ENCODE measurements around the gene STK17A. TPM values are rescaled to one million over a fixed set of nuclear protein-coding genes. Genes with fewer than 3 reads are reported as not detected.

STK17A gene
- total RNA-seq = 46.4 and 47.4 TPM in 2 replicates

- intact Hi-C loops (cut with micrococcal nuclease) = loop anchor here (1.0 to 5.0 kb wide), 8 partner anchors 118 to 650 kb away; partner anchors contain the start of genes COA1, MRPL32, MRPS24 and PSMA2
These were observed at the start of gene STK17A for GRCh38 chr7:43582503-43583423. STK17A (plus strand) TSS chr7:43583108; CDS start chr7:43583244, 136 bp downstream.

DNA sequence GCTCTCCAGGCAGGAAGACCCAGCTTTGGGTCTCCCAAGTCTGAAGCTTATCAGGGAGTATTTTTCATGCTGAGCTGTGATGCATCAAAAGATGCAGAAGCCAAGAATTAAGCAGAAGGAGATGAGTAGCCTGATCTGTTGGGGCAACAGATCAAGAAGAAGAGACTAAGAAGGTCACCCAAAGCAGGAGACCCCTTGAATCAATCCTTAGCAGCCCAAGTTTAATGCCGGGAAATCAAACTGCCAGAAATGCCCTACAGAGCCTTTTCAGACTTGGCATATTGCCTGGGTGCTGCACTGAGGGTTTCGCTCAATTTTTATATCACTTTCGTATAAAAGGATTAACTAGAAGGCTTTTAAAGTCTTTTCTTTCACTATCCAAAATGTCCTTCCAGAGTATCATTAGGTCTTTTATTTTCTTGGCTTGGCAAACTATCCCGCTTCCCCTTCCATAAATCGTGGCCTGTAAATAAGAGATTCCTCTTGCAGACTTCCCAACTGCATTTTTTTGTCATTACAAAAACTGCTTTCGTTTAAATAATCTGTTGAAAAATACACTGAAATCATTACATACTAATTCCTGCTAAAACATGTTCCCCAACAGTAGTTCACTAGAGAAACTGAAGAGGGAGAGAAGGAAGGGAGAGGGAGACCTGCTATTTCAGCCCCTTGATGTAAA lies 49.0 kb upstream of the STK17A start:
- intact Hi-C loops (cut with micrococcal nuclease) = no loop called here

DNA sequence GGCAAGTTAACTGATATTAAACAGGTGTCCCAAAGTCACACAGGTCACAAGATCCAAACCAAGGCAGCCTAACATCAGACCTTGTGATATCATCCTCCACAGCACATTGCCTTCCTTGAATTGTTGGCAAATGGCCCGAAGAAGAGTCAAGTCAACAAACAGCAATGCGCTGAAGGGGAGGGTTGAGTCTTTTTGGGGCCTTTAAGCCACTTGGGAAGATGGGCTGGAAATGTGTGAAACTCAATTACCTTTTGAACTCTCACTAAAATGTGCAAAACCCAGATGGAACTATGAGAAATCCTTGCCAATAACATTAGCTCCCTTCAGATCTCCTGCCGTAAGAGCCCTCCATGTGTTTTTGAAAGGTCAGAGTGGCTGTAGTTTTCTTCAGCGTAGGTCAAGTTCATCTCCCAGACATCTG lies 47.9 kb upstream of the STK17A start:
- intact Hi-C loops (cut with micrococcal nuclease) = no loop called here

- intact Hi-C loops (cut with micrococcal nuclease) = no loop called here
These were observed 46.9 kb upstream of the STK17A start for GRCh38 chr7:43535810-43536585.

DNA sequence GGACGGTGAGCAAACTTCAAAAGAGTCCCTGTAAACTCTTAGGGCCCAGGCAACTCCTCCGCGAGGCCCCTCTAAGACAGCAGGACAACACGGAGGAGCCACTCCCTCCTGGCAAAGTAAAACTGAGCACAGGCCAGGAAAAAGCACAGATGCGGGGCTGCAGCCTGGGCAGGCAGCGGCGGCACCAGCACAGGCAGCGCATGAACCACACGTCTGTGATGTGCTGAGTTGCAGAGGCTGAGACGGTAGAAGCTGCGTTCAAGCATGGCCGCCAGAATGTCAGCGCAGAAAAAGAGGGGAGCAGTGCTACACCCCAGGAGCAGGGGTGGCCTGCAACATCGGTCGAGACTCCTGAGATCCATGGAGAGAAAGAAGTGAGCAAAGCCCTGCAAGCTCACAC lies 46.1 kb upstream of the STK17A start:
- intact Hi-C loops (cut with micrococcal nuclease) = no loop called here

- intact Hi-C loops (cut with micrococcal nuclease) = no loop called here
These were observed 45.0 kb upstream of the STK17A start for GRCh38 chr7:43537765-43538403.

DNA sequence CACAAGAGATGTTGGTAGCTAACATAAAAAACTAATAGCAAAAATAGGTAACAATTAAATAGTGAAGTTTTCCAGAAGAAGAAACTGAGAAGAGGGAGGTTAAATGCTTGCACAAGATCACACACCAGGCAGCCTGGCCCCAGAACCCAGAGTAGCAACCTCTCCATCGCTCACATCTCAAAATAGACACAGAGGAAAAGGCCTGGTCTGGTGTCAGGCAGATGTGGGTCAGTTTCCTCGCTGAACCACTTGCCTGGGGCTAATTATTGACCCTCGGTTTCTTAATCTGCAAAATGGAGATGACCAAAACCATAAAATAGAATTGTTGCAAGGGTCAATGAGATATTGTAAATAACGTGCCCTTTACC lies 44.5 kb upstream of the STK17A start:
- intact Hi-C loops (cut with micrococcal nuclease) = no loop called here

- intact Hi-C loops (cut with micrococcal nuclease) = no loop called here
These were observed 42.4 kb upstream of the STK17A start for GRCh38 chr7:43540471-43540870.

- intact Hi-C loops (cut with micrococcal nuclease) = no loop called here
These were observed 40.2 kb upstream of the STK17A start for GRCh38 chr7:43542716-43543115.

DNA sequence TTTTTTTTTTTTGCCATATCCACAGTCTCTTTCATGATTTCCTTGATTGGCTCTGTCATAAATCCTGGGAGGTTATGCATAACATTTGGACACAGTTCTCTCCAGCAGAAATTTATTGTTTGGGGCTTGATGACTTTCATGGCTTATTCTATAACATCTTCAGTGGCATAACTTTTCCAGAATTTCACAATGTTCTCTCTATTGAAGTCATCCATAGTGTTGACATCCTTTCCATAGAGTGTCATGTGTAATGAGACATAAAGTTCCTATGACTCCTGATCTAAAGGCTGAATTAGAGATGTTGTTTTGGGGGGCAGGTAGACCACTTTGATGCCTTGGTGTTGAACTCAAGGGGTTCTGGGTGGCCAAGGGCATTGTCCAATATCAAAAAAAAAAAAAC lies 36.7 kb upstream of the STK17A start:
- intact Hi-C loops (cut with micrococcal nuclease) = no loop called here

DNA sequence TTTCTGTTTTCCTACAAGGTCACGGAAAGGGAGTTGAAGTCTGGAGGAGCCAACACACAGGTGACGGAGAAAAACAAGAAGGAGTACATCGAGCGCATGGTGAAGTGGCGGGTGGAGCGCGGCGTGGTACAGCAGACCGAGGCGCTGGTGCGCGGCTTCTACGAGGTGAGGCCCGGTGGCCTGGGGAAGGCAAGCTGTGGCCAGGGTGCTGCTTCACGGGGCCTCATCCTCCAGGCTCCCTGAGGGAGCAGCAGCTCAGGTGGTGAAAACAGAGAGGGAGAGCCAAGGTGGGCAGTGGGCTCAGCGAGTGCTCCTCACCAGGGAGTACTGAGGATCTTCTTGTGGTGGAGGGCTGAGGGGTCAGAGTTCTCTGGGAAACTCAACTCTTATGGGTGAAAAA lies 32.5 kb upstream of the STK17A start:
- intact Hi-C loops (cut with micrococcal nuclease) = no loop called here

- intact Hi-C loops (cut with micrococcal nuclease) = no loop called here
These were observed 30.8 kb upstream of the STK17A start for GRCh38 chr7:43552122-43552521.

- intact Hi-C loops (cut with micrococcal nuclease) = no loop called here
These were observed 28.9 kb upstream of the STK17A start for GRCh38 chr7:43553999-43554398.

DNA sequence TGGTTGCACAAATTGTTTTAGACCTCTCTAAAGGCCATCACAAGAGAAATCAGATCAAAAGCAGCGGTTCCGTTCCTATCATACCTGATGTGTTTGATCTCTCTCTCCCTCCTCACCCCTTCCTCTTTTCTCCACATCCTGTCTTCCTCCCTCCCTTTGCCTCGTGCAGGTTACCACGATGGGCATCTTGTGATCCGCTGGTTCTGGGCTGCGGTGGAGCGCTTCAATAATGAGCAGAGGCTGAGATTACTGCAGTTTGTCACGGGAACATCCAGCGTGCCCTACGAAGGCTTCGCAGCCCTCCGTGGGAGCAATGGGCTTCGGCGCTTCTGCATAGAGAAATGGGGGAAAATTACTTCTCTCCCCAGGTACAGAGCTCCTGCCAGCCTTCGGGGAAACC lies 28.5 kb upstream of the STK17A start:
- intact Hi-C loops (cut with micrococcal nuclease) = no loop called here

DNA sequence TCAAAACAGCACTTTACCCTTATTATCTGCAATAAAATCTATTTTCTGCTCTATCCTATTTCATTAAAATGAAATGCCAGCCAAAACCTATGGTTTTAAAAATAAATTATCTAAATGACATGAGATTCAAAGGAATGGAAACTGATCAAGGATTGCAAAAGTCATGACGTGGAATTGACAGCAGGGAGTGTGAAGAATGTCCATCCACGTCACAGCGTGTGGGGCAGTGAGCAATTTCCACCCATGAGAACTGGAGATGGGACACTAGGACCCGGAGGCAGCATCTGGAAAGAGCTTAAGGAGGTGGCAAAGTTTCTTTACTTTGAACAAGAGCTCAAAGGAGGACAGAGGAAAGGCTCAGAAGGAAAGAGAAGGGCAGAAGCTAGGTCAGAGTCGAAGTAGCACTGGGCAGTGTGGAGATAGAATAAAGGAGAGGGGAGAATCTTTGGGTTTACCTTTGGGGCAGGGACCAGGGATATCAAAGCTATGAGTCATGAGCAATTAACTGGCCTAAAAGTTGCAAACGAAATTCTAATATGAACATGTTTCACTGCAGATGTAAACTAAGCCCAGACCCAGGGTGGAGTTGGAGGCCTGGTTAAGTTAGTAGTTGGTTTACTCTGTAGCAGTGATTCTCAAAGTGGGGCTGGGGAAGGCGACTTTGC lies 24.9 kb upstream of the STK17A start:
- intact Hi-C loops (cut with micrococcal nuclease) = no loop called here

- intact Hi-C loops (cut with micrococcal nuclease) = no loop called here
These were observed 23.6 kb upstream of the STK17A start for GRCh38 chr7:43559171-43559945.

DNA sequence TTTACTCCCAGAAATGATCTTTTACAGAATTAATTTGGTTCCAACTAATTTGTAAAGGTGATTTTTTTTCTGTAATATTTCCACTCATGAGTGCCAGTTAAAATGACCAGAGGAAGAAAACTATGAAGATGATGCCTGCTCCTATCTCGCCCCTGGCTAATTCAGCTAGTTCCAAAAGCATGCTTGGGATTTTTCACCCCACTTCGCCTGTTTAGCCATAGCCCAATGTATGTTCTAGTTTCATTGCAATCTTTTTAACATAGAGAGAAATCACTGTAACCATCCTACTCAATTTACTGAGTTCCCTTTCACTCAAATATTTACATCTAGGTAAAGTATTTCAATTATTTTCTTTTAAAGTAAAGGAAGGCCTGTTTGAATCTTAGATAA lies 23.0 kb upstream of the STK17A start:
- intact Hi-C loops (cut with micrococcal nuclease) = no loop called here

GRCh38 chr7:43560742-43561330 lies 22.1 kb upstream of the STK17A start:
- intact Hi-C loops (cut with micrococcal nuclease) = no loop called here

- intact Hi-C loops (cut with micrococcal nuclease) = no loop called here
These were observed 20.5 kb upstream of the STK17A start for GRCh38 chr7:43562383-43562782.

GRCh38 chr7:43565786-43566185 lies 17.1 kb upstream of the STK17A start:
- intact Hi-C loops (cut with micrococcal nuclease) = no loop called here

Measured in T-helper 2 cell treated with Interferon-gamma antibody and Interleukin-4, amounts not matched to agents 100 ng/mL and 5 ng/mL, for 36 hours (primary cell).